H9 (cell line): ENCODE data around the gene C9orf43. TPM values are rescaled to one million over a fixed set of nuclear protein-coding genes. Genes with fewer than 3 reads are reported as not detected.

Experiments used
- DNase-seq: peaks from one replicate; pipeline ENCODE4 v3.0.0-alpha.2; 2017
- H2AFZ ChIP-seq: one replicate; pipeline ENCODE4 v1.6.1; 2013; ENCODE audit warnings: mild to moderate bottlenecking, low read length, control low read depth, moderate library complexity
- H2AK5ac ChIP-seq: 2 replicates; pipeline ENCODE4 v1.6.1; 2013; ENCODE audit warnings: low read length, control low read depth, mixed read lengths; ENCODE audit not compliant: insufficient read length
- H2BK120ac ChIP-seq: one replicate; pipeline ENCODE4 v1.6.1; 2013; ENCODE audit warnings: low read depth, mild to moderate bottlenecking, low read length, control low read depth, inconsistent platforms; ENCODE audit not compliant: poor library complexity, severe bottlenecking
- H2BK12ac ChIP-seq: 2 replicates; pipeline ENCODE4 v1.6.1; 2013; ENCODE audit warnings: low read length, control low read depth, mixed read lengths, low read depth; ENCODE audit not compliant: insufficient read length
- H2BK15ac ChIP-seq: 2 replicates; pipeline ENCODE4 v1.6.1; 2013; ENCODE audit warnings: low read depth, low read length, control low read depth
- H2BK20ac ChIP-seq: one replicate; pipeline ENCODE4 v1.6.1; 2013; ENCODE audit warnings: low read depth, mild to moderate bottlenecking, low read length, control low read depth, inconsistent platforms; ENCODE audit not compliant: poor library complexity, severe bottlenecking
- H2BK5ac ChIP-seq: 2 replicates; pipeline ENCODE4 v1.6.1; 2013; ENCODE audit warnings: low read length, control low read depth, mixed read lengths; ENCODE audit not compliant: insufficient read length
- H3K14ac ChIP-seq: 2 replicates; pipeline ENCODE4 v1.6.1; 2013; ENCODE audit warnings: low read length, control low read depth; ENCODE audit not compliant: insufficient read depth
- H3K18ac ChIP-seq: 2 replicates; pipeline ENCODE4 v1.6.1; 2013; ENCODE audit warnings: low read depth, mild to moderate bottlenecking, mixed read lengths, low read length, control low read depth; ENCODE audit not compliant: insufficient read length
- H3K23ac ChIP-seq: 2 replicates; pipeline ENCODE4 v1.6.1; 2013; ENCODE audit warnings: low read length, control low read depth, mixed read lengths, low read depth; ENCODE audit not compliant: insufficient read length
- H3K23me2 ChIP-seq: 2 replicates; pipeline ENCODE4 v1.6.1; 2013; ENCODE audit warnings: low read depth, mild to moderate bottlenecking, mixed read lengths, low read length, control low read depth; ENCODE audit not compliant: insufficient read length, poor library complexity, severe bottlenecking
- H3K27ac ChIP-seq: 2 replicates; pipeline ENCODE4 v1.5.1; 2013; ENCODE audit warnings: low read length, control low read depth, mixed read lengths, low read depth; ENCODE audit not compliant: insufficient read length
- H3K27me3 ChIP-seq: 2 replicates; pipeline ENCODE4 v1.6.1; 2013; ENCODE audit warnings: low read length, control low read depth, inconsistent platforms; ENCODE audit not compliant: insufficient read depth
- H3K4ac ChIP-seq: 2 replicates; pipeline ENCODE4 v1.6.1; 2013; ENCODE audit warnings: low read depth, mild to moderate bottlenecking, control low read depth, inconsistent platforms, low read length, moderate library complexity
- H3K4me1 ChIP-seq: 2 replicates; pipeline ENCODE4 v1.6.1; 2013; ENCODE audit warnings: low read length, control low read depth, inconsistent platforms; ENCODE audit not compliant: insufficient read depth
- H3K4me2 ChIP-seq: 2 replicates; pipeline ENCODE4 v1.6.1; 2013; ENCODE audit warnings: low read length, control low read depth, mixed read lengths; ENCODE audit not compliant: insufficient read length, insufficient read depth
- H3K56ac ChIP-seq: 2 replicates; pipeline ENCODE4 v1.6.1; 2013; ENCODE audit warnings: low read depth, mild to moderate bottlenecking, mixed read lengths, low read length, control low read depth; ENCODE audit not compliant: insufficient read length
- H3K79me1 ChIP-seq: 2 replicates; pipeline ENCODE4 v1.6.1; 2013; ENCODE audit warnings: low read depth, mild to moderate bottlenecking, moderate library complexity, low read length, control low read depth, inconsistent platforms; ENCODE audit not compliant: insufficient read depth, poor library complexity, severe bottlenecking
- H3K79me2 ChIP-seq: 2 replicates; pipeline ENCODE4 v1.6.1; 2013; ENCODE audit warnings: low read length, control low read depth, inconsistent platforms; ENCODE audit not compliant: insufficient read depth
- H3K9ac ChIP-seq: 2 replicates; pipeline ENCODE4 v1.6.1; 2013; ENCODE audit warnings: low read length, control low read depth, mixed read lengths; ENCODE audit not compliant: insufficient read length; ENCODE audit errors: extremely low read depth
- H3K9me3 ChIP-seq: one replicate; pipeline ENCODE4 v1.6.1; 2013; ENCODE audit warnings: low read depth, low read length, inconsistent platforms; ENCODE audit not compliant: control insufficient read depth
- H3T11ph ChIP-seq: one replicate; pipeline ENCODE4 v1.6.1; 2013; ENCODE audit warnings: mild to moderate bottlenecking, low read length, control low read depth, inconsistent platforms
- H4K20me1 ChIP-seq: one replicate; pipeline ENCODE4 v1.6.1; 2013; ENCODE audit not compliant: control insufficient read depth, insufficient read length, insufficient read depth
- H4K5ac ChIP-seq: 2 replicates; pipeline ENCODE4 v1.6.1; 2013; ENCODE audit warnings: low read depth, mild to moderate bottlenecking, mixed read lengths, low read length, control low read depth; ENCODE audit not compliant: insufficient read length
- H4K8ac ChIP-seq: replicated peaks from 2 replicates; pipeline ENCODE4 v1.6.1; 2013; ENCODE audit warnings: low read length, control low read depth, mixed read lengths, low read depth; ENCODE audit not compliant: insufficient read length
- H4K91ac ChIP-seq: 2 replicates; pipeline ENCODE4 v1.6.1; 2013; ENCODE audit warnings: low read depth, mild to moderate bottlenecking, moderate library complexity, mixed read lengths, low read length, control low read depth; ENCODE audit not compliant: insufficient read length
- H3K27ac Mint-ChIP-seq, 3 experiments: 2 replicates in 2 of 3; 3 replicates in 1 of 3; pipeline ENCODE4 v1.8.0; 2020 to 2021; ENCODE audit warnings: mixed read lengths in 3 of 3, mild to moderate bottlenecking in 1 of 3, moderate library complexity in 1 of 3
- H3K27me3 Mint-ChIP-seq: 2 replicates; pipeline ENCODE4 v1.8.0; 2021; ENCODE audit warnings: low read depth, mild to moderate bottlenecking, moderate library complexity, mixed read lengths
- H3K36me3 Mint-ChIP-seq, 3 experiments: 2 replicates in 2 of 3; 3 replicates in 1 of 3; pipeline ENCODE4 v1.8.0; 2020 to 2021; ENCODE audit warnings: low read depth in 3 of 3, mixed read lengths in 3 of 3; ENCODE audit not compliant: insufficient read depth in 1 of 3
- H3K4me1 Mint-ChIP-seq, 2 experiments: 2 replicates each; pipeline ENCODE4 v1.8.0; 2020; ENCODE audit warnings: mixed read lengths in 2 of 2
- H3K4me3 Mint-ChIP-seq, 2 experiments: 2 replicates in 1 of 2; 3 replicates in 1 of 2; pipeline ENCODE4 v1.8.0; 2020 to 2021; ENCODE audit warnings: mild to moderate bottlenecking in 2 of 2, mixed read lengths in 2 of 2, moderate library complexity in 1 of 2
- H3K9me3 Mint-ChIP-seq, 2 experiments: 2 replicates in 1 of 2; 3 replicates in 1 of 2; pipeline ENCODE4 v1.8.0; 2020; ENCODE audit warnings: mild to moderate bottlenecking in 2 of 2, mixed read lengths in 2 of 2, moderate library complexity in 1 of 2
- WGBS: extraction: QIAGEN DNeasy Blood & Tissue Kit; methylation state at CpG from one replicate; pipeline ENCODE4 v1.1.7; 2013; ENCODE audit warnings: missing lambda C conversion rate, low lambda C conversion rate, mixed read lengths; ENCODE audit not compliant: insufficient read length; ENCODE audit errors: extremely low coverage; 5-methylcytosine and 5-hydroxymethylcytosine counted together
- total RNA-seq: library from RNA; stranded (reverse); gene quantifications from 2 replicates; pipeline ENCODE4 v1.2.1, GENCODE V29; 2021
- TF ChIP-seq, protein P1 (sequence below): fragments of 200-600 bp; sonication (generic); conservative IDR thresholded peaks from 3 replicates; pipeline ENCODE4 v1.8.0; 2021; ENCODE audit warnings: antibody characterized with exemption, mild to moderate bottlenecking

The C9orf43 gene
- total RNA-seq, 1 experiment from 2014 or later, result 0.57 TPM

DNA sequence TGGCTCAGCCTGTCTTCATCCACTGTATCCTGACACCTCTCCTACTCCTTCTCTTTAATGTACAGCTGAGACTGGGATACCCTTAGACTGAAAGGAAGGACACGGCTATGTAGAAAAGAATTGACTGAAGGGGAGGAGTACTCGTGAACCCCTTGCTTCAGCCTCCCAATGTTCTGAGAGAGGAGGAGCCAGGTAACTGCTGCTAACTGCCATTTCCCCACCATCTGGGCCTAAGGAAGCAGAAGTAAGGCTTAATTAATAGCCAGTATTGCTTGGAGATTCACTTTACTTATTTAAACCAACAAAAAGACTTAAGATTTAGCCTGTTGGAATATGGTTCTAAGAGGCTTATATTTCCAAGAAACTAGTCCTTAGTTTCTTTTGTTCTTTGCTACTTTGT, 34.2 kb downstream of the C9orf43 start:
- Histone ChIP-seq H2AK5ac (no peak overlapping the region), H4K5ac (no peak overlapping the region), H3K79me2 (no peaks in the 10 kb centered on the region), H3K9me3 (no peaks in the 10 kb centered on the region), H3K79me1 (no peaks in the 10 kb centered on the region), H2AFZ (no peak overlapping the region), H3K4me2 (no peak overlapping the region), H4K91ac (no peak overlapping the region), H3K9ac (no peak overlapping the region), H3K23me2 (no peaks in the 10 kb centered on the region), H4K8ac (no peak overlapping the region), H3K4ac (no peak overlapping the region), H3K18ac (no peak overlapping the region), H4K20me1 (no peaks in the 10 kb centered on the region), H3T11ph (no peak overlapping the region), H3K23ac (no peak overlapping the region), H2BK20ac (no peak overlapping the region), H2BK15ac (no peak overlapping the region), H3K27me3 (no peaks in the 10 kb centered on the region), H2BK12ac (peak overlapping the region; percentile 94), H3K56ac (no peak overlapping the region), H2BK5ac (no peak overlapping the region), H3K4me1 (no peaks in the 10 kb centered on the region), H3K14ac (no peak overlapping the region), H3K27ac (no peak overlapping the region), H2BK120ac (no peak overlapping the region)
- no CpG with 5 or more reads among the region's 2 CpGs for WGBS
- no peak overlapping the region for H3K27ac Mint-ChIP-seq
- H3K9me3 Mint-ChIP-seq, result no peaks in the 10 kb centered on the region
- peaks cover 2 to 3% of the 10 kb centered on the region in 2 experiments; a peak in 3 of 4 replicates for H3K4me1 Mint-ChIP-seq
- TF ChIP-seq, protein P1, sequence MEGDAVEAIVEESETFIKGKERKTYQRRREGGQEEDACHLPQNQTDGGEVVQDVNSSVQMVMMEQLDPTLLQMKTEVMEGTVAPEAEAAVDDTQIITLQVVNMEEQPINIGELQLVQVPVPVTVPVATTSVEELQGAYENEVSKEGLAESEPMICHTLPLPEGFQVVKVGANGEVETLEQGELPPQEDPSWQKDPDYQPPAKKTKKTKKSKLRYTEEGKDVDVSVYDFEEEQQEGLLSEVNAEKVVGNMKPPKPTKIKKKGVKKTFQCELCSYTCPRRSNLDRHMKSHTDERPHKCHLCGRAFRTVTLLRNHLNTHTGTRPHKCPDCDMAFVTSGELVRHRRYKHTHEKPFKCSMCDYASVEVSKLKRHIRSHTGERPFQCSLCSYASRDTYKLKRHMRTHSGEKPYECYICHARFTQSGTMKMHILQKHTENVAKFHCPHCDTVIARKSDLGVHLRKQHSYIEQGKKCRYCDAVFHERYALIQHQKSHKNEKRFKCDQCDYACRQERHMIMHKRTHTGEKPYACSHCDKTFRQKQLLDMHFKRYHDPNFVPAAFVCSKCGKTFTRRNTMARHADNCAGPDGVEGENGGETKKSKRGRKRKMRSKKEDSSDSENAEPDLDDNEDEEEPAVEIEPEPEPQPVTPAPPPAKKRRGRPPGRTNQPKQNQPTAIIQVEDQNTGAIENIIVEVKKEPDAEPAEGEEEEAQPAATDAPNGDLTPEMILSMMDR, result no peak
- DNase-seq, result no peak
- H3K27me3 Mint-ChIP-seq, result no peaks in the 10 kb centered on the region
- no peak overlapping the region for H3K4me3 Mint-ChIP-seq
- H3K36me3 Mint-ChIP-seq, result no peaks in the 10 kb centered on the region
